H9 (cell line): ENCODE results near the gene CNGA2. TPM values are rescaled to one million over a fixed set of nuclear protein-coding genes. Genes with fewer than 3 reads are reported as not detected.

Experiments
- DNase-seq: peaks from one replicate; pipeline ENCODE4 v3.0.0-alpha.2; 2017
- H2AFZ ChIP-seq: one replicate; pipeline ENCODE4 v1.6.1; 2013; ENCODE audit warnings: mild to moderate bottlenecking, low read length, control low read depth, moderate library complexity
- H2AK5ac ChIP-seq: 2 replicates; pipeline ENCODE4 v1.6.1; 2013; ENCODE audit warnings: low read length, control low read depth, mixed read lengths; ENCODE audit not compliant: insufficient read length
- H2BK120ac ChIP-seq: one replicate; pipeline ENCODE4 v1.6.1; 2013; ENCODE audit warnings: low read depth, mild to moderate bottlenecking, low read length, control low read depth, inconsistent platforms; ENCODE audit not compliant: poor library complexity, severe bottlenecking
- H2BK12ac ChIP-seq: 2 replicates; pipeline ENCODE4 v1.6.1; 2013; ENCODE audit warnings: low read length, control low read depth, mixed read lengths, low read depth; ENCODE audit not compliant: insufficient read length
- H2BK15ac ChIP-seq: 2 replicates; pipeline ENCODE4 v1.6.1; 2013; ENCODE audit warnings: low read depth, low read length, control low read depth
- H2BK20ac ChIP-seq: one replicate; pipeline ENCODE4 v1.6.1; 2013; ENCODE audit warnings: low read depth, mild to moderate bottlenecking, low read length, control low read depth, inconsistent platforms; ENCODE audit not compliant: poor library complexity, severe bottlenecking
- H2BK5ac ChIP-seq: 2 replicates; pipeline ENCODE4 v1.6.1; 2013; ENCODE audit warnings: low read length, control low read depth, mixed read lengths; ENCODE audit not compliant: insufficient read length
- H3K14ac ChIP-seq: 2 replicates; pipeline ENCODE4 v1.6.1; 2013; ENCODE audit warnings: low read length, control low read depth; ENCODE audit not compliant: insufficient read depth
- H3K18ac ChIP-seq: 2 replicates; pipeline ENCODE4 v1.6.1; 2013; ENCODE audit warnings: low read depth, mild to moderate bottlenecking, mixed read lengths, low read length, control low read depth; ENCODE audit not compliant: insufficient read length
- H3K23ac ChIP-seq: 2 replicates; pipeline ENCODE4 v1.6.1; 2013; ENCODE audit warnings: low read length, control low read depth, mixed read lengths, low read depth; ENCODE audit not compliant: insufficient read length
- H3K23me2 ChIP-seq: 2 replicates; pipeline ENCODE4 v1.6.1; 2013; ENCODE audit warnings: low read depth, mild to moderate bottlenecking, mixed read lengths, low read length, control low read depth; ENCODE audit not compliant: insufficient read length, poor library complexity, severe bottlenecking
- H3K27ac ChIP-seq: 2 replicates; pipeline ENCODE4 v1.5.1; 2013; ENCODE audit warnings: low read length, control low read depth, mixed read lengths, low read depth; ENCODE audit not compliant: insufficient read length
- H3K27me3 ChIP-seq: 2 replicates; pipeline ENCODE4 v1.6.1; 2013; ENCODE audit warnings: low read length, control low read depth, inconsistent platforms; ENCODE audit not compliant: insufficient read depth
- H3K4ac ChIP-seq: 2 replicates; pipeline ENCODE4 v1.6.1; 2013; ENCODE audit warnings: low read depth, mild to moderate bottlenecking, control low read depth, inconsistent platforms, low read length, moderate library complexity
- H3K4me1 ChIP-seq: 2 replicates; pipeline ENCODE4 v1.6.1; 2013; ENCODE audit warnings: low read length, control low read depth, inconsistent platforms; ENCODE audit not compliant: insufficient read depth
- H3K4me2 ChIP-seq: 2 replicates; pipeline ENCODE4 v1.6.1; 2013; ENCODE audit warnings: low read length, control low read depth, mixed read lengths; ENCODE audit not compliant: insufficient read length, insufficient read depth
- H3K56ac ChIP-seq: 2 replicates; pipeline ENCODE4 v1.6.1; 2013; ENCODE audit warnings: low read depth, mild to moderate bottlenecking, mixed read lengths, low read length, control low read depth; ENCODE audit not compliant: insufficient read length
- H3K79me1 ChIP-seq: 2 replicates; pipeline ENCODE4 v1.6.1; 2013; ENCODE audit warnings: low read depth, mild to moderate bottlenecking, moderate library complexity, low read length, control low read depth, inconsistent platforms; ENCODE audit not compliant: insufficient read depth, poor library complexity, severe bottlenecking
- H3K79me2 ChIP-seq: 2 replicates; pipeline ENCODE4 v1.6.1; 2013; ENCODE audit warnings: low read length, control low read depth, inconsistent platforms; ENCODE audit not compliant: insufficient read depth
- H3K9ac ChIP-seq: 2 replicates; pipeline ENCODE4 v1.6.1; 2013; ENCODE audit warnings: low read length, control low read depth, mixed read lengths; ENCODE audit not compliant: insufficient read length; ENCODE audit errors: extremely low read depth
- H3K9me3 ChIP-seq: one replicate; pipeline ENCODE4 v1.6.1; 2013; ENCODE audit warnings: low read depth, low read length, inconsistent platforms; ENCODE audit not compliant: control insufficient read depth
- H3T11ph ChIP-seq: one replicate; pipeline ENCODE4 v1.6.1; 2013; ENCODE audit warnings: mild to moderate bottlenecking, low read length, control low read depth, inconsistent platforms
- H4K20me1 ChIP-seq: one replicate; pipeline ENCODE4 v1.6.1; 2013; ENCODE audit not compliant: control insufficient read depth, insufficient read length, insufficient read depth
- H4K5ac ChIP-seq: 2 replicates; pipeline ENCODE4 v1.6.1; 2013; ENCODE audit warnings: low read depth, mild to moderate bottlenecking, mixed read lengths, low read length, control low read depth; ENCODE audit not compliant: insufficient read length
- H4K8ac ChIP-seq: replicated peaks from 2 replicates; pipeline ENCODE4 v1.6.1; 2013; ENCODE audit warnings: low read length, control low read depth, mixed read lengths, low read depth; ENCODE audit not compliant: insufficient read length
- H4K91ac ChIP-seq: 2 replicates; pipeline ENCODE4 v1.6.1; 2013; ENCODE audit warnings: low read depth, mild to moderate bottlenecking, moderate library complexity, mixed read lengths, low read length, control low read depth; ENCODE audit not compliant: insufficient read length
- H3K27ac Mint-ChIP-seq, 3 experiments: 2 replicates in 2 of 3; 3 replicates in 1 of 3; pipeline ENCODE4 v1.8.0; 2020 to 2021; ENCODE audit warnings: mixed read lengths in 3 of 3, mild to moderate bottlenecking in 1 of 3, moderate library complexity in 1 of 3
- H3K27me3 Mint-ChIP-seq: 2 replicates; pipeline ENCODE4 v1.8.0; 2021; ENCODE audit warnings: low read depth, mild to moderate bottlenecking, moderate library complexity, mixed read lengths
- H3K36me3 Mint-ChIP-seq, 3 experiments: 2 replicates in 2 of 3; 3 replicates in 1 of 3; pipeline ENCODE4 v1.8.0; 2020 to 2021; ENCODE audit warnings: low read depth in 3 of 3, mixed read lengths in 3 of 3; ENCODE audit not compliant: insufficient read depth in 1 of 3
- H3K4me1 Mint-ChIP-seq, 2 experiments: 2 replicates each; pipeline ENCODE4 v1.8.0; 2020; ENCODE audit warnings: mixed read lengths in 2 of 2
- H3K4me3 Mint-ChIP-seq, 2 experiments: 2 replicates in 1 of 2; 3 replicates in 1 of 2; pipeline ENCODE4 v1.8.0; 2020 to 2021; ENCODE audit warnings: mild to moderate bottlenecking in 2 of 2, mixed read lengths in 2 of 2, moderate library complexity in 1 of 2
- H3K9me3 Mint-ChIP-seq, 2 experiments: 2 replicates in 1 of 2; 3 replicates in 1 of 2; pipeline ENCODE4 v1.8.0; 2020; ENCODE audit warnings: mild to moderate bottlenecking in 2 of 2, mixed read lengths in 2 of 2, moderate library complexity in 1 of 2
- WGBS: extraction: QIAGEN DNeasy Blood & Tissue Kit; methylation state at CpG from one replicate; pipeline ENCODE4 v1.1.7; 2013; ENCODE audit warnings: missing lambda C conversion rate, low lambda C conversion rate, mixed read lengths; ENCODE audit not compliant: insufficient read length; ENCODE audit errors: extremely low coverage; 5-methylcytosine and 5-hydroxymethylcytosine counted together
- total RNA-seq: library from RNA; stranded (reverse); gene quantifications from 2 replicates; pipeline ENCODE4 v1.2.1, GENCODE V29; 2021
- TF ChIP-seq, protein P1 (sequence below): fragments of 200-600 bp; sonication (generic); conservative IDR thresholded peaks from 3 replicates; pipeline ENCODE4 v1.8.0; 2021; ENCODE audit warnings: antibody characterized with exemption, mild to moderate bottlenecking

CNGA2 gene
- total RNA-seq, 1 experiment from 2014 or later, result not detected

DNA sequence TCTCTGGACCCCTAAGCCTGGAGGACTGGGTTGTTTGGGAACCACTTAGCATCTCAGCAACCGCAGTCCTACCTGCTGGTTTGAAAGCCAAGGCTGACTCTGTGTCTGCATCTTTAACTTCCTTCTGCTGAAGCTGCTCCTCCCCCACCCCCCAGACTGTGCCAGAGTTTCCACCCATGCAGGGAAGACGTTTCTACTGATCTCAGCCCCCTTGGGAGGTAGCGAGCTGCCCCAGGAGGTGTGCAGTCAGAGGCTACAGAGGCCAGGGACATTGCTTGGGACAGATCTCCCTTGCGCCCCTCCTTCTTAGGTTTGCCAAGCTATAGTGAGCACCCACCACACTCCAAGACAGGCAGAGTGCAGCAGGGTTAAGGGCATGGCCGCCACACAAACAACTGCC is 23.4 kb upstream of the CNGA2 start:
- peaks cover 56% of the 10 kb centered on the region for H3K9me3 ChIP-seq
- no peak overlapping the region for H4K8ac ChIP-seq
- H3K79me2 ChIP-seq, result no peaks in the 10 kb centered on the region
- peaks cover 13 to 19% of the 10 kb centered on the region in 2 experiments for H3K4me1 Mint-ChIP-seq
- H2BK20ac ChIP-seq, result no peak overlapping the region
- H3K4ac ChIP-seq, result no peak overlapping the region
- no peaks in the 10 kb centered on the region for H3K27me3 ChIP-seq
- H3K27ac ChIP-seq, result no peak overlapping the region
- H2AFZ ChIP-seq, result no peak overlapping the region
- H3K56ac ChIP-seq, result no peak overlapping the region
- H3K27me3 Mint-ChIP-seq, result peaks cover 10% of the 10 kb centered on the region
- H3K23ac ChIP-seq, result no peak overlapping the region
- no peak overlapping the region for H3T11ph ChIP-seq
- no peak overlapping the region for H2BK12ac ChIP-seq
- DNase-seq, result no peak
- no peak overlapping the region for H3K4me3 Mint-ChIP-seq
- peaks cover 36 to 50% of the 10 kb centered on the region in 2 experiments for H3K9me3 Mint-ChIP-seq
- H4K91ac ChIP-seq, result no peak overlapping the region
- no peak overlapping the region; the same call in 1 of the 2 replicates for H3K14ac ChIP-seq
- H4K5ac ChIP-seq, result no peak overlapping the region
- no peaks in the 10 kb centered on the region for H3K79me1 ChIP-seq
- H3K4me1 ChIP-seq, result no peaks in the 10 kb centered on the region; the same call in 1 of the 2 replicates
- no CpG with 5 or more reads among the region's 5 CpGs for WGBS
- H4K20me1 ChIP-seq, result no peaks in the 10 kb centered on the region
- no peak overlapping the region for H3K4me2 ChIP-seq
- H3K18ac ChIP-seq, result no peak overlapping the region
- H3K36me3 Mint-ChIP-seq, result peaks cover 0 to 2% (median 0%) of the 10 kb centered on the region in 3 experiments; a peak in 3 of 7 replicates
- H3K9ac ChIP-seq, result no peak overlapping the region
- H2BK120ac ChIP-seq, result no peak overlapping the region
- no peak overlapping the region for H2BK5ac ChIP-seq
- H3K23me2 ChIP-seq, result no peaks in the 10 kb centered on the region
- no peak overlapping the region for H2AK5ac ChIP-seq
- TF ChIP-seq, protein P1, sequence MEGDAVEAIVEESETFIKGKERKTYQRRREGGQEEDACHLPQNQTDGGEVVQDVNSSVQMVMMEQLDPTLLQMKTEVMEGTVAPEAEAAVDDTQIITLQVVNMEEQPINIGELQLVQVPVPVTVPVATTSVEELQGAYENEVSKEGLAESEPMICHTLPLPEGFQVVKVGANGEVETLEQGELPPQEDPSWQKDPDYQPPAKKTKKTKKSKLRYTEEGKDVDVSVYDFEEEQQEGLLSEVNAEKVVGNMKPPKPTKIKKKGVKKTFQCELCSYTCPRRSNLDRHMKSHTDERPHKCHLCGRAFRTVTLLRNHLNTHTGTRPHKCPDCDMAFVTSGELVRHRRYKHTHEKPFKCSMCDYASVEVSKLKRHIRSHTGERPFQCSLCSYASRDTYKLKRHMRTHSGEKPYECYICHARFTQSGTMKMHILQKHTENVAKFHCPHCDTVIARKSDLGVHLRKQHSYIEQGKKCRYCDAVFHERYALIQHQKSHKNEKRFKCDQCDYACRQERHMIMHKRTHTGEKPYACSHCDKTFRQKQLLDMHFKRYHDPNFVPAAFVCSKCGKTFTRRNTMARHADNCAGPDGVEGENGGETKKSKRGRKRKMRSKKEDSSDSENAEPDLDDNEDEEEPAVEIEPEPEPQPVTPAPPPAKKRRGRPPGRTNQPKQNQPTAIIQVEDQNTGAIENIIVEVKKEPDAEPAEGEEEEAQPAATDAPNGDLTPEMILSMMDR, result no peak
- no peak overlapping the region for H2BK15ac ChIP-seq
- H3K27ac Mint-ChIP-seq, result no peak overlapping the region; a peak in 1 of 7 replicates
